Stimulated activated CD8-positive, alpha-beta memory T cell treated with anti-CD3 and anti-CD28 coated beads, Interleukin-7, amount 100 ng/mL, for 4 hours (primary cell): Measurements from ENCODE around the gene CLCN6.

ENCODE experiments used
- DNase-seq, 2 donors: peaks; one replicate each; pipeline ENCODE4 v3.0.0-alpha.2; 2020; ENCODE audit warnings: low read depth in 2 of 2

The CLCN6 gene

GRCh38 chr1:11855430-11855829, 49.4 kb downstream of the CLCN6 start:
- DNase-seq = no peak

- DNase-seq = no peak
Measured at GRCh38 chr1:11856698-11857097, 50.7 kb downstream of the CLCN6 start.

- no peak for DNase-seq
Measured at GRCh38 chr1:11857164-11857851, 51.3 kb downstream of the CLCN6 start.

GRCh38 chr1:11858158-11858557, 52.2 kb downstream of the CLCN6 start:
- no peak for DNase-seq

- no peak for DNase-seq
Measured at GRCh38 chr1:11858613-11858967, 52.6 kb downstream of the CLCN6 start, which contains the start of gene NPPB. Gene NPPB (minus strand): TSS chr1:11858945. CDS start chr1:11858833, 112 bp downstream.

- DNase-seq = peak; percentile 26 to 44
Measured at GRCh38 chr1:11858968-11859871, 53.2 kb downstream of the CLCN6 start.

- DNase-seq = no peak
Measured at GRCh38 chr1:11860083-11860482, 54.1 kb downstream of the CLCN6 start.

- no peak for DNase-seq
Measured at GRCh38 chr1:11860587-11860986, 54.6 kb downstream of the CLCN6 start.

- DNase-seq = no peak
Measured at GRCh38 chr1:11862890-11863289, 56.9 kb downstream of the CLCN6 start.

- no peak for DNase-seq
Measured at GRCh38 chr1:11868331-11868980, 62.5 kb downstream of the CLCN6 start.

- no peak for DNase-seq
Measured at GRCh38 chr1:11869104-11869503, 63.1 kb downstream of the CLCN6 start.

GRCh38 chr1:11869650-11870207, 63.7 kb downstream of the CLCN6 start:
- no peak for DNase-seq

- no peak for DNase-seq
Measured at GRCh38 chr1:11872545-11872944, 66.6 kb downstream of the CLCN6 start.

- no peak for DNase-seq
Measured at GRCh38 chr1:11873395-11874257, 67.6 kb downstream of the CLCN6 start.

GRCh38 chr1:11874258-11874562, 68.2 kb downstream of the CLCN6 start:
- DNase-seq = no peak

- DNase-seq = no peak
Measured at GRCh38 chr1:11874624-11875023, 68.6 kb downstream of the CLCN6 start.

GRCh38 chr1:11875094-11875493, 69.1 kb downstream of the CLCN6 start:
- DNase-seq = no peak

GRCh38 chr1:11877074-11877473, 71.1 kb downstream of the CLCN6 start:
- no peak for DNase-seq

- no peak for DNase-seq
Measured at GRCh38 chr1:11878081-11878890, 72.3 kb downstream of the CLCN6 start.

GRCh38 chr1:11878891-11879190, 72.8 kb downstream of the CLCN6 start:
- DNase-seq = no peak
